ENCODE measurements around the gene CHP1. TPM values are rescaled to one million over a fixed set of nuclear protein-coding genes. Genes with fewer than 3 reads are reported as not detected.

The CHP1 gene
- total RNA-seq, 1 experiment from 2014 or later: 101 TPM

GRCh38 chr15:41331281-41331680 lies 100.2 kb downstream of the CHP1 start (continued):
- TF ChIP-seq TCF7L2 (IDR thresholded peaks at IDR 0.05; ENCODE audit: borderline replicate concordance, extremely low read depth, insufficient read depth, insufficient read length) (no peak), FOSL1 (IDR thresholded peaks at IDR 0.05; ENCODE audit: low read depth) (no peak), POLR2A (IDR thresholded peaks at IDR 0.05; ENCODE audit: borderline replicate concordance, extremely low read depth, insufficient read depth, insufficient read length) (no peak), EZH2phosphoT487 (IDR thresholded peaks at IDR 0.05; ENCODE audit: borderline replicate concordance) (no peak), SRF (IDR thresholded peaks at IDR 0.05; ENCODE audit: low read depth) (no peak)
- TF ChIP-seq, protein P1, sequence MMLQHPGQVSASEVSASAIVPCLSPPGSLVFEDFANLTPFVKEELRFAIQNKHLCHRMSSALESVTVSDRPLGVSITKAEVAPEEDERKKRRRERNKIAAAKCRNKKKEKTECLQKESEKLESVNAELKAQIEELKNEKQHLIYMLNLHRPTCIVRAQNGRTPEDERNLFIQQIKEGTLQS (IDR thresholded peaks at IDR 0.05): no peak

Other genes with a start within 250 kb of the CHP1 start
- gene INO80, start 115.0 kb upstream of the CHP1 start, total RNA-seq (2021; ENCODE audit: unreplicated experiment): 28.2 TPM
- not detected for gene EXD1, start 511 bp upstream of the CHP1 start, total RNA-seq (2021; ENCODE audit: unreplicated experiment)
- gene OIP5, start 101.3 kb downstream of the CHP1 start, total RNA-seq (2021; ENCODE audit: unreplicated experiment): 19.7 TPM
- 146 TPM for gene NUSAP1, start 101.6 kb downstream of the CHP1 start, total RNA-seq (2021; ENCODE audit: unreplicated experiment)
- 17.1 TPM for gene NDUFAF1, start 171.2 kb downstream of the CHP1 start, total RNA-seq (2021; ENCODE audit: unreplicated experiment)
- 27.5 TPM for gene RTF1, start 185.8 kb downstream of the CHP1 start, total RNA-seq (2021; ENCODE audit: unreplicated experiment)

All from HCT116 (cell line).